ENCODE results near the gene PDE12.

Gene PDE12

GRCh38 chr3:57545636-57546268 lies 10.3 kb upstream of the PDE12 start:
- no peak for TF ChIP-seq CTCF (IDR thresholded peaks at IDR 0.05; ENCODE audit: low read depth, low read length)
- H3K4me3 ChIP-seq (ENCODE audit: low read depth, low read length) = no peak overlapping the region

- no peak for TF ChIP-seq CTCF (IDR thresholded peaks at IDR 0.05; ENCODE audit: low read depth, low read length)
- H3K4me3 ChIP-seq (ENCODE audit: low read depth, low read length) = no peak overlapping the region
These were observed 9.5 kb upstream of the PDE12 start for GRCh38 chr3:57546616-57547015.

- no peak for TF ChIP-seq CTCF (IDR thresholded peaks at IDR 0.05; ENCODE audit: low read depth, low read length)
- H3K4me3 ChIP-seq (ENCODE audit: low read depth, low read length) = peak overlapping the region; percentile 87
These were observed 768 bp upstream of the PDE12 start for GRCh38 chr3:57555306-57555705.

- H3K4me3 ChIP-seq (ENCODE audit: low read depth, low read length) = peak overlapping the region; percentile 87
- no peak for TF ChIP-seq CTCF (IDR thresholded peaks at IDR 0.05; ENCODE audit: low read depth, low read length)
These were observed 498 bp downstream of the PDE12 start for GRCh38 chr3:57556459-57557084.

GRCh38 chr3:57557085-57557537 lies 1.0 kb downstream of the PDE12 start:
- no peak for TF ChIP-seq CTCF (IDR thresholded peaks at IDR 0.05; ENCODE audit: low read depth, low read length)
- peak overlapping the region; percentile 87 for H3K4me3 ChIP-seq (ENCODE audit: low read depth, low read length)

GRCh38 chr3:57559526-57559925 lies 3.5 kb downstream of the PDE12 start:
- H3K4me3 ChIP-seq (ENCODE audit: low read depth, low read length) = no peak overlapping the region
- no peak for TF ChIP-seq CTCF (IDR thresholded peaks at IDR 0.05; ENCODE audit: low read depth, low read length)

- no peak overlapping the region for H3K4me3 ChIP-seq (ENCODE audit: low read depth, low read length)
- TF ChIP-seq CTCF (IDR thresholded peaks at IDR 0.05; ENCODE audit: low read depth, low read length) = no peak
These were observed 13.9 kb downstream of the PDE12 start for GRCh38 chr3:57569859-57570450.

Measured in WI38 (cell line).